HG02981 (cell line): ENCODE measurements around the gene ZAP70.

Experiments used
- ATAC-seq: cut with Tn5 transposase; IDR thresholded peaks from one replicate; pipeline ENCODE4 v1.9.1; 2021; ENCODE audit warnings: mild to moderate bottlenecking, moderate library complexity; ENCODE audit not compliant: unreplicated experiment

The ZAP70 gene

GRCh38 chr2:97715951-97716694 is 2.7 kb downstream of the ZAP70 start:
- no peak for ATAC-seq

- ATAC-seq = no peak
Measured at GRCh38 chr2:97716695-97717612, 3.6 kb downstream of the ZAP70 start.

GRCh38 chr2:97717613-97717995 is 4.2 kb downstream of the ZAP70 start:
- no peak for ATAC-seq

GRCh38 chr2:97718051-97718882 is 4.9 kb downstream of the ZAP70 start:
- ATAC-seq = no peak

- ATAC-seq = no peak
Measured at GRCh38 chr2:97718942-97719341, 5.6 kb downstream of the ZAP70 start.

GRCh38 chr2:97719362-97720155 is 6.2 kb downstream of the ZAP70 start:
- ATAC-seq = no peak

- no peak for ATAC-seq
Measured at GRCh38 chr2:97720746-97721145, 7.4 kb downstream of the ZAP70 start.

- ATAC-seq = no peak
Measured at GRCh38 chr2:97722227-97722626, 8.9 kb downstream of the ZAP70 start.

GRCh38 chr2:97723156-97724072 is 10.0 kb downstream of the ZAP70 start:
- ATAC-seq = no peak

- no peak for ATAC-seq
Measured at GRCh38 chr2:97724073-97724410, 10.7 kb downstream of the ZAP70 start.

GRCh38 chr2:97724501-97724900 is 11.1 kb downstream of the ZAP70 start:
- ATAC-seq = no peak

- ATAC-seq = no peak
Measured at GRCh38 chr2:97724946-97725688, 11.7 kb downstream of the ZAP70 start.

- ATAC-seq = no peak
Measured at GRCh38 chr2:97726261-97727064, 13.1 kb downstream of the ZAP70 start.

GRCh38 chr2:97727296-97727695 is 13.9 kb downstream of the ZAP70 start:
- ATAC-seq = no peak

GRCh38 chr2:97728091-97728731 is 14.8 kb downstream of the ZAP70 start:
- ATAC-seq = no peak

GRCh38 chr2:97730245-97730644 is 16.9 kb downstream of the ZAP70 start:
- ATAC-seq = no peak

- ATAC-seq = no peak
Measured at GRCh38 chr2:97731274-97732020, 18.1 kb downstream of the ZAP70 start.
